Prostate gland (tissue), 2 donors: ENCODE results near the gene RAD51B.

Experiments
- POLR2A ChIP-seq: fragments of 450-650 bp; IDR thresholded peaks from one replicate; pipeline ENCODE4 v1.6.1; 2016; ENCODE audit warnings: antibody characterized with exemption, mild to moderate bottlenecking
- TF ChIP-seq, protein P1 (sequence below), 4 experiments: fragments of 200-600 bp in 2 of 4; fragments of 450-650 bp in 2 of 4; sonication (generic) in 2 of 4; IDR thresholded peaks; 1 replicate in 3 of 4; 2 replicates in 1 of 4; pipeline ENCODE4 v1.5.1; 2016 to 2019; ENCODE audit warnings: antibody characterized with exemption in 4 of 4, mild to moderate bottlenecking in 2 of 4, moderate library complexity in 2 of 4

DNA sequence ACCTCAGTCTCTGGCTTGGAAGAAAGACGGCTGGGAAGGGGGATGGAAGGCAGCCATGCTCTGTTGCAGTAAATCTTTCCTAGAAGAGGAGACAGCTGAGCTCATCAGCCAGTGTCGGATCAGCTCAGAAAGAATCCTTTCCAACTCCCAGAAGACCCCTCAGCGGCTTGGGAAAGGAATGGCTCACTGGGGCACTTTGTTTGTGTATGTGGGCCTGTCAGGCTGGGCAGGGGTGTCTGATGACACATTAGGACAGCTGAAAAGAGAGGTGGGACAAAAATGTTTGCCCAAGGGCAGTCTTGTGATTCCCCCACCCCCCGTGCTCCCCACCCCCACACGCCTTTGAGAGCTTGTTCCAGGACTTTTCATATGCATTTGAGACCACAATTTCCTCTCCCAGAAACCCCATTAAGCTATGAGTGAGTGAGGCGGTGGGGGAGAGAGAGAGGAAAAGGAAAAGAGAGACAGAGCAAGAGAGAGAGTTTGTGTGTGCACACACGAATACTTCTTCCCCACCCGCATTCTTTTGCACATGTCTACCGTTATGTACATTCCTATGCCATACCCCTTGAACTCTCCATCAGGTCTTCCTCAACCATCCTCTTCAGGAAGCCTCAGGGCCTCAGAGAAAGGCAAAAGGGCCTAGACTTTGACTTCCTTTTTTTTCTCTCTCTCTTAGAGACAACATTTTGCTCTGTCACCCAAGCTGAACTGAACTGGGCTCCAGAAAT, 774.4 kb downstream of the RAD51B start:
- TF ChIP-seq, protein P1, sequence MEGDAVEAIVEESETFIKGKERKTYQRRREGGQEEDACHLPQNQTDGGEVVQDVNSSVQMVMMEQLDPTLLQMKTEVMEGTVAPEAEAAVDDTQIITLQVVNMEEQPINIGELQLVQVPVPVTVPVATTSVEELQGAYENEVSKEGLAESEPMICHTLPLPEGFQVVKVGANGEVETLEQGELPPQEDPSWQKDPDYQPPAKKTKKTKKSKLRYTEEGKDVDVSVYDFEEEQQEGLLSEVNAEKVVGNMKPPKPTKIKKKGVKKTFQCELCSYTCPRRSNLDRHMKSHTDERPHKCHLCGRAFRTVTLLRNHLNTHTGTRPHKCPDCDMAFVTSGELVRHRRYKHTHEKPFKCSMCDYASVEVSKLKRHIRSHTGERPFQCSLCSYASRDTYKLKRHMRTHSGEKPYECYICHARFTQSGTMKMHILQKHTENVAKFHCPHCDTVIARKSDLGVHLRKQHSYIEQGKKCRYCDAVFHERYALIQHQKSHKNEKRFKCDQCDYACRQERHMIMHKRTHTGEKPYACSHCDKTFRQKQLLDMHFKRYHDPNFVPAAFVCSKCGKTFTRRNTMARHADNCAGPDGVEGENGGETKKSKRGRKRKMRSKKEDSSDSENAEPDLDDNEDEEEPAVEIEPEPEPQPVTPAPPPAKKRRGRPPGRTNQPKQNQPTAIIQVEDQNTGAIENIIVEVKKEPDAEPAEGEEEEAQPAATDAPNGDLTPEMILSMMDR (IDR thresholded peaks at IDR 0.05): no peak
- no peak for TF ChIP-seq POLR2A
